22Rv1 (cell line): ENCODE results near the gene ARHGAP21.

ENCODE experiments used
- CTCF ChIP-seq: fragments of 450-650 bp; IDR thresholded peaks from 2 replicates; pipeline ENCODE4 v1.5.1; 2017; ENCODE audit warnings: mild to moderate bottlenecking
- ZFX ChIP-seq: fragments of 450-650 bp; IDR thresholded peaks from 2 replicates; pipeline ENCODE4 v1.6.1; 2017; ENCODE audit warnings: antibody characterized with exemption, borderline replicate concordance

- TF ChIP-seq CTCF (no peak), ZFX (no peak)
Observed at GRCh38 chr10:24541239-24541753, 182.4 kb downstream of the ARHGAP21 start.
